HUES64 (cell line): ENCODE measurements around the gene MMP11.

Experiments
- H3K27ac ChIP-seq: 2 replicates; pipeline ENCODE4 v1.7.0; 2013; ENCODE audit warnings: low read depth, low read length, inconsistent platforms
- H3K27me3 ChIP-seq: 2 replicates; pipeline ENCODE4 v1.6.1; 2013; ENCODE audit warnings: mild to moderate bottlenecking, low read length; ENCODE audit not compliant: insufficient read depth
- H3K36me3 ChIP-seq: 2 replicates; pipeline ENCODE4 v1.6.1; 2013; ENCODE audit warnings: mild to moderate bottlenecking, low read length; ENCODE audit not compliant: insufficient read depth
- H3K4me1 ChIP-seq: 2 replicates; pipeline ENCODE4 v1.6.1; 2013; ENCODE audit warnings: mild to moderate bottlenecking, low read length, moderate library complexity; ENCODE audit not compliant: insufficient read depth
- H3K4me3 ChIP-seq: 2 replicates; pipeline ENCODE4 v1.5.1; 2013; ENCODE audit warnings: mild to moderate bottlenecking, low read length, moderate library complexity
- H3K9ac ChIP-seq: 2 replicates; pipeline ENCODE4 v1.6.1; 2013; ENCODE audit warnings: mild to moderate bottlenecking, low read depth, low read length
- H3K9me3 ChIP-seq: 2 replicates; pipeline ENCODE4 v1.6.1; 2013; ENCODE audit warnings: low read depth, low read length; ENCODE audit not compliant: insufficient read depth
- WGBS: fragments of 150-250, 120-280 bp; methylation state at CpG from one replicate; pipeline ENCODE4 v1.1.7; 2013; ENCODE audit warnings: missing lambda C conversion rate; 5-methylcytosine and 5-hydroxymethylcytosine counted together

The MMP11 gene

DNA sequence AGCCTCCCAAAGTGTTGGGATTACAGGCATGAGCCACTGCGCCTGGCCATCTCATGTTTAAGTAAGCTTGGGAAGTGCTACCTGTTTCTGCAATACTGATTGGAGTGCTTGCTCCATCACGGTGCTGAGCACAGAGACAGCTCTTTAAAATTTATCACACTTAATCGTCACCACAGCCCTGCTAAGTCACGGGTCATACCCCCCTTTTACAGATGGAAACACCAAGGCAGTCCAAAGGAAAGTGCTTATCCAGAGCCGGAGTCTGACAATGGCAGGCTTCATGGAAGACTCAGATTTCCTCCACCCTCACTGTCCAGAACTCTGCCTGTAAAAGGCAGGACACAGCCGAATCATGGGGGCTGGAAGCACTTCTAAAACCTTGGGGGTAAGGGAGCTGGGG lies 12.6 kb upstream of the MMP11 start:
- Histone ChIP-seq H3K4me1 (peaks cover 15% of the 10 kb centered on the region), H3K27me3 (no peaks in the 10 kb centered on the region), H3K27ac (no peak overlapping the region), H3K9ac (no peak overlapping the region), H3K4me3 (no peak overlapping the region), H3K36me3 (no peaks in the 10 kb centered on the region), H3K9me3 (no peaks in the 10 kb centered on the region)
- WGBS: 86% methylated on average over 6 of the region's 6 CpGs

DNA sequence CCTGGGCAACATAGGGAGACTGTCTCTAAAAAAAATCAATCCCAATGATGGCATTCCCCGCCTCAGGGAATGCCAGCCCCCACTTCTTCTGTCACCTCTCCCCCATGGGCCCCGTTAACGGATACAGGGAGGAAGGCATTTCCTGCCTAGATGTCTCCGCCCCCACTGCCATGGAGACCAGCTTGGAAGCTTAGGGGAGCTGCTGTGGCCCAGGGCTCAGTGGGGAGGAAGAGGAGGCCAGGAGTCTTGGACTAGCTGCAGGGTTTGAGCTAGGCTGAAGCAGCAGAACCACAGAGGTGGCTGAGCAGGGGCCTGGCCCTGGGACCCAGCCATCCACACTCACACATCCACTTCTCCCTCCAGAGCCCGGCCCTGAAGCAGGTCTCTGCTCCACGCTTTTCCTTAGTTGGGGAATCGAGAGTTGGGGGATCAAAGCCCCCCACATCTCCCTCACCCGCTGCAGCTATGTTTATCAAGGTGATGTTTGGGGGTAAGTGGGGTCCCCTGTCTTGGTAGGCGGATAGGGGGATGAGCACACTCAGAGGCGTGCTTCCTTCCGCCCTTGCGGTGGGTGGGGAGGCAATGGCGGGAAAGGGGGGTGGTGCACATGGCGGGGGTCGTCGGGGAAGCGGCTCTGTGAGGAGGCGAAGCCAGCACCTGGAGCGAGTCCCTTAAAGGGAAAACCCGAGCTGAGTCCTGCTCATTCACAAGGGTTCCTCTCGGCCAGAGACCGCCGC lies 9.6 kb upstream of the MMP11 start, which contains the start of gene C22orf15:
TSS of gene C22orf15 (plus strand) at position 149 of the 737 bp plus-strand sequence. CDS start at position 466, 317 bp downstream.
- H3K9ac ChIP-seq: no peak within 1 kb of the TSS
- WGBS: 61% methylated on average over 21 of the region's 23 CpGs
- H3K4me3 ChIP-seq: peak within 1 kb of the TSS; percentile 27
- no peaks in the 10 kb centered on the region for H3K27me3 ChIP-seq
- H3K9me3 ChIP-seq: no peaks in the 10 kb centered on the region
- H3K4me1 ChIP-seq: peaks cover 18% of the 10 kb centered on the region
- H3K27ac ChIP-seq: no peak within 1 kb of the TSS
- H3K36me3 ChIP-seq: no peaks in the 10 kb centered on the region

DNA sequence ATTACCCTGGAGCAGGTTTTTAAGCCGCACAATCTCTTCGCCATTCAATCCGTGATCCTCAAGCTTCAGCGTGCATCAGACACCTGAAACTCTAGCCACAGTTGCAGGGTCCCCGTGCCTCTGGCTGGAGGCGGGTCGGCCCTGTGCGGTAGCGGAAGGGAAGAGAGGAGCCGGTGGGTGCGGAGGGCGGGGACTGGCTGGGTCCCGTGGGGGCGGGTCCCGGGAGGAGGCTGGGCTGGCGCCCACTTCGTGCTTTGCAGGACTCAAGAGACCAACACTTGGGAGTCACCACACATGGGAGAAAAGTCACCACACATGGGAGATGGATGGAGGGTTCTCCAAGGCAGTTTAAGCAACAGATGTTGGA lies 9.1 kb upstream of the MMP11 start:
- WGBS: 35% methylated on average over 17 of the region's 17 CpGs
- peak overlapping the region; percentile 27 for H3K4me3 ChIP-seq
- H3K36me3 ChIP-seq: no peaks in the 10 kb centered on the region
- no peak overlapping the region for H3K27ac ChIP-seq
- peaks cover under 1% of the 10 kb centered on the region; the same call in 1 of the 2 replicates for H3K27me3 ChIP-seq
- H3K9me3 ChIP-seq: no peaks in the 10 kb centered on the region
- peaks cover 18% of the 10 kb centered on the region for H3K4me1 ChIP-seq
- no peak overlapping the region for H3K9ac ChIP-seq

DNA sequence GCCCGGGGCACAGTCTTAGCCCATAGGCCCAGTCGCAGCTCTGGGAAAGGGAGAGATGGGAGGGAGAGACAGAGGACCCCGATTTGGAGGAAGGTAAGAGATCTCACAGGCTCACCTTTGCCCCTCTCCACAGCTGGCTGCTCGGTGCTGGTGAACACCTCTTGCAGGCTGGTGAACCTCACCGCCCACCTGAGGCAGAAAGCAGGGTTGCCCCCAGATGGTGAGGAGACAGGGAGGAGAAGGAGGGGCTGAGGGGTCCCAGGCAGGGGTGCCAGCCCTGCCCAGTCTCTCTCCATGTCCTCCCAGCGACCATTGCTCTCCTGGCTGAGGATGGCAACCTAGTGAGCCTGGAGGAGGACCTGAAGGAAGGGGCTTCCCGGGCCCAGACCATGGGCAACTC lies 8.7 kb upstream of the MMP11 start:
- peaks cover 18% of the 10 kb centered on the region for H3K4me1 ChIP-seq
- no peaks in the 10 kb centered on the region for H3K9me3 ChIP-seq
- H3K27me3 ChIP-seq: peaks cover 5% of the 10 kb centered on the region
- no peak overlapping the region for H3K9ac ChIP-seq
- peak overlapping the region; percentile 27; the same call in 1 of the 2 replicates for H3K4me3 ChIP-seq
- no peaks in the 10 kb centered on the region for H3K36me3 ChIP-seq
- no peak overlapping the region for H3K27ac ChIP-seq
- 84% methylated on average over 7 of the region's 7 CpGs for WGBS

DNA sequence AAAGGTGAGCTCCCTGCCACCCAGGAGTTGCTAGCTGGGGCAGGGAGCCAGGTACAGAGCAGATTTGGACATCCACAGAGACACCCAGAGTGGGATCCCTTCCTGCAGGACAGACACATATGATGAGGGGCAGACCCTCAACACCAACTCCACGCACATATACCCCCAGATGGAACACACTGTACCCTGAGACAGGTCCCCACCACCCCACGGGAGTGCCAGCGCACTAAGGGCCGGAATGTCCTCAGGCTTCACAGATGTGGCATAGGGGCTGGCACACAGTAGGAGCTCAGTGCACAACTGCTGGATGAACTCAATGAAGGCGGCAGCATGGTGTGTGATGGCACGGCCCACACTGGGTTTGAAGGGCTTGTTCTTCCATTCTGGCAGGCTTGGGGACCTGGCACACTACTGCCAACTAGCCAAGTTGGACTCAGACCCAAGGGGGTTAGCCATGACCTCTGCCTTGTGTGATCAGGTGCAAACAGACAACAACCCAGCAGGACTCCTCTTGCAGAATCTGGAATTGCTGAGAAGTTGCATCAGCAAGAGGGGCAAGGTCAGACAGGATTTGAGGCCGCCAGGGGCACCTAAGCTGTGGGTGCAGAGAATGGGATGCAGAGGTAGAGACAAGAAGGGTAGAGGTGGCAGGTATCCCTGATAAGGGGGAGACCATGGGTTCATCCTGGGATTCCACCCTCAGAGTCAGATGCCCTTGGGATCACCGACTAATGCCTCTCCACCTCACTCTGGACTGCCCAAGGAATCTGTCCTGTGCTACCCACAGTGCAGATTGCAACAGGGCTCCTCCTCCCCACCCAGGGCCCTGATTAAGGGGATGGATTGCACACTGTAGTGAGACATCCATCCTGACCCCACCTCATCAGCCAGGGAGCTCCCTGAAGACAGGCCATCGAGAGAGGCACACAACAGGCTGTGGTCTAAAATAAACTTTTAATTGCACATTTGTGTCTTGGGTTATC lies 7.5 kb upstream of the MMP11 start:
- WGBS: 93% methylated on average over 8 of the region's 9 CpGs
- Histone ChIP-seq H3K27me3 (peaks cover 10% of the 10 kb centered on the region), H3K4me1 (peaks cover 18% of the 10 kb centered on the region), H3K4me3 (no peak overlapping the region), H3K9me3 (no peaks in the 10 kb centered on the region), H3K27ac (no peak overlapping the region), H3K36me3 (no peaks in the 10 kb centered on the region), H3K9ac (no peak overlapping the region)

DNA sequence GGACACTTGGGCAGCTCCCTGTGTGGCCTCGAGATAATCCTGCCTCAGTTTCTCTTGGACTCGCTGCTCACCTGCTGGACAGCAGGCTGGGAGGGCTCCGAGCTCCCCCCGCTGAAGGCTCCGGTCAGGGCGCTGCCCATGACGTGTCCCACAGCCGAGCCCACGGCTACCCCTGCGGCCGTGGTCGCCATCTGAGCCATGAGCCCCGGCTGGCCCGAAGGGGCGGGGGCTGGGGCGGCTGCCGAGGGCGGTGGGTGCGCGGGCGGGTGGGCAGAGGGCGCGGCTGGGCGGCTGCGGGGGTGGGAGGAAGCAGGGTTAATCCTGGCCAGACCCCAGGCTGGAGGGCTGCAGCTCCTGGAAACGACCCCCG lies 5.4 kb upstream of the MMP11 start:
- WGBS: 1% methylated on average over 27 of the region's 27 CpGs
- peaks cover 23% of the 10 kb centered on the region for H3K4me1 ChIP-seq
- H3K4me3 ChIP-seq: peak overlapping the region; percentile 68
- H3K36me3 ChIP-seq: no peaks in the 10 kb centered on the region
- H3K27ac ChIP-seq: no peak overlapping the region
- no peaks in the 10 kb centered on the region for H3K9me3 ChIP-seq
- H3K9ac ChIP-seq: peak overlapping the region; percentile 78
- peaks cover 10% of the 10 kb centered on the region for H3K27me3 ChIP-seq

DNA sequence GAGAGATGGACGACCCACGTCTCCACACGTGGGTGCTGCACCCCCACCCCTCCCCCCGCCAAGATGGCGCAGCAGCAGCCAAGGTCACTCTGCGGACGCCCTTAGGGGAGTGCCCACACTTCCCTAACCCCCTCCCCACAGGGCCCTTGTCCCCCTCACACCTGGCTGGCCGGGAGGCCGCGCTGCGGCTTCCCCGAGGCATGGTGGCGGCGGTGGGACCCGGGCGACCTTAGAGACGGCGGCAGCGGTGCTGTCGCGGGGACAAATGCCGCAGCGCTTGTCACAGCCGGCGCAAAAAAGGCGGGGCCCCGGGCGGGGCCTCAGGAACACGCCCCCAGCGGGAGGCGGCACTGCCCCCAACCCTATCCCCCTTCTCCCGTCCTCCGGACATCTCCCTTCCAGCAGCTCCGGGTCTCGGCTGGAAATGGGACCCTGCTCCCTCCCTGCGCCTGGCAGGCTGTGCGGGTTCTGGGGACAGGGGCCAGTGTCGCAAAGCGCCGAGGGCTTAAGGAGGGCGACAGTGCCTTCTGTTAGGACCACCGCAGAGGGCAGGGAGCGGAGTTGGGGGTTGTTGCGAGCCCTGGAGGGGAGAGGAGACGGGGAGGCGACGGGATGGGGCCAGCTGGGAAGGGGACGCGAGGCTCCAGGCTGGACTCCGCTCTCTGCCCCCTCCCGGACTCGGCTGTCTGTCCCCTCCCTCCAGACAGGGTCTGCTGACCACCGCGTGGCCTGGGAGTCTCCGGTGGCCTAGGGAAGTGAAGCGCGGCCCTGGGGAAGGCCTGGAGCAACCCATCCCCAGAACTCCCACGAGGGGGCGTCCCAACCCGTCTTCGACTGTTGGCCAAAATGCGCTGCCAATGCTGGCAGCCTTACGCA lies 4.7 kb upstream of the MMP11 start, which contains the start of gene CHCHD10:
TSS of gene CHCHD10 (minus strand) at position 300 of the 876 bp plus-strand sequence. CDS start at position 202, 98 bp downstream.
- H3K4me3 ChIP-seq: peak within 1 kb of the TSS; percentile 68
- H3K27ac ChIP-seq: peak within 1 kb of the TSS; percentile 62; the same call in 1 of the 2 replicates

DNA sequence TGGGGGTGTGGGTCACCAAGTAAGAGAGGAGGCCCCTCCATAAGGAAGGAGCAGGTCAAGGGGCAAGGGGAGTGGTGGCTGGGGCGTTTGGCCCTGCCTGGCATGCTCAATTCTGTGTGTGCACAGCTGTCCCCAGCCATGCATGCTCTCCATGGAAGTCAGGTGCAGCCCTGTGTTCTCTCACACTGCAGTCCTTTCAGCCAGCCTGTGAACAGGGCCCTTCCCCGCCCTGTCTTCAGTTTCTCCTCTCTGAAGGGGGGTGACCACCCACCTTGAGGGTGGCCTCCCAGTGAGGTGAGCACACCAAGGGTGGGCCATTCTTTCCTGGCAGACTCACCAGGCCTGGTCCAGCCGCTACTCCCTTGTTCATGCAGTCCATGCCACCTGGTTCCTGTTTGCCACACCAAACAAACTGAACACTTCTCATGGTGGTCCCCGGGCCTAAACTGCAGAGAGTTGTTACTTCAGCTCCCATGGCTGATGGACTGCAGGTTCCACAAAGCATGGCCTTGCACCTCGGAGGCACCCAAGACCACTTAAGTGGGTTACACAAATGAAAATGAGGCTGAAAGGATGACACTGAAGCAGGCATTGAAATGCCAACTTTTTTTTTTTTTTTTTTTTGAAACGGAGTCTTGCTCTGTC lies 3.2 kb upstream of the MMP11 start:
- Histone ChIP-seq H3K9ac (no peak overlapping the region), H3K4me1 (peaks cover 10% of the 10 kb centered on the region; the same call in 1 of the 2 replicates)

More for the DNA sequence above, 4.7 kb upstream of the MMP11 start, which contains the start of gene CHCHD10:
- Histone ChIP-seq H3K36me3 (no peaks in the 10 kb centered on the region), H3K9ac (peak within 1 kb of the TSS; percentile 78), H3K4me1 (peaks cover 19% of the 10 kb centered on the region), H3K9me3 (no peaks in the 10 kb centered on the region), H3K27me3 (peaks cover 11% of the 10 kb centered on the region)
- WGBS: under 1% methylated on average over 63 of the region's 63 CpGs

DNA sequence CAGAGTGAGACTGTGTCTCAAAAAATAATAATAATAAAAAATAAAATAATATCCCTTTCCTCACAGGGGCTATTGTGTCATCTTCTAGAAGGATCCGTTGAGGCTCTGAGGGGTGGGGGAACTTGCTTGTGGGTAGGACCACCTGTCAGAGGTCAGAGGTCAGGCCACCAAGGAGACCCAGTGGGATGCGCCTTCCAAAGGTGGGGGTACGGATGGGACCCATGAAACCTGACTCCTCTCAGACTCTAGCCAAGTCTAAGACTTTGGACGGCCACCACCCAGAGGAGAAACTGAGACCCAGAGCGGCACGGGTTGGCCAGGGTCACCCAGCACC lies 367 bp upstream of the MMP11 start:
- no peaks in the 10 kb centered on the region for H3K9me3 ChIP-seq
- H3K4me3 ChIP-seq: peak overlapping the region; percentile 54
- 12% methylated on average over 6 of the region's 6 CpGs for WGBS
- H3K36me3 ChIP-seq: no peaks in the 10 kb centered on the region
- H3K9ac ChIP-seq: peak overlapping the region; percentile 50; the same call in 1 of the 2 replicates
- H3K27ac ChIP-seq: no peak overlapping the region
- peaks cover 30% of the 10 kb centered on the region for H3K27me3 ChIP-seq
- peaks cover 7% of the 10 kb centered on the region; the same call in 1 of the 2 replicates for H3K4me1 ChIP-seq

More for the DNA sequence above, 3.2 kb upstream of the MMP11 start:
- Histone ChIP-seq H3K27me3 (peaks cover 27% of the 10 kb centered on the region), H3K9me3 (no peaks in the 10 kb centered on the region), H3K27ac (no peak overlapping the region), H3K36me3 (no peaks in the 10 kb centered on the region), H3K4me3 (no peak overlapping the region)
- WGBS: 87% methylated on average over 6 of the region's 6 CpGs

DNA sequence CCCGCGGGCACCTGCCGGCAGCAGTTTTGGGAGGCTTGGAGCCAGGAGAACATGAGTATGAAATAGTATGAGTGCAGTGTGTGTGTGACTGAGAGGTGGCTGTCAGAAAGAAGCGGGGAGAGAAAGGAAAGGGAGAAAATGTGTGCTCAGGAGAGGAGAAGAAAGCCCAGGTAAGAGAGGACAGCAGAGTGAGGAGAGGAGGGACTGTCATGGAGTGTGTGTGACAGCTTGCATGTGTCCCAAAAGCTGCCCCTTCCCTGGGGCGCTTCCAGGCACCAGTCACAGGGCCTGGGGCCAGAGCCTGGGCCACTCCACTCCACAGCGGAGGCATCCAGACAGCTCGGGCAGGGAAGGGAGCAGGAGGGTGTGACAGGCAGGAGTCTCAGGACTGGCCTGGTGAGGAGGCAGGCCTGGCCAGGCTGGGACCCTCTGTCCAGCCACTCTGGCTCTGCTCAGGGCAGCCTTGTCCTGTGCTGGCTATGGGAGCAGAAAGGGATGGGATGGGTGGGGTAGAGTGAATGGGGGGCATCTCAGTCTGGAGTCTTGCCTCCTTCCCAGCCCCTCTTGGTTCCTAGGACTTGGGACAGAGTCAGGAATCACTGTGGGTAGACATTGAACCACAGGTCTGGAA lies 949 bp downstream of the MMP11 start:
- Histone ChIP-seq H3K4me3 (peak overlapping the region; percentile 50), H3K27ac (no peak overlapping the region), H3K36me3 (no peaks in the 10 kb centered on the region), H3K4me1 (peaks cover 7% of the 10 kb centered on the region; the same call in 1 of the 2 replicates), H3K9me3 (no peaks in the 10 kb centered on the region), H3K9ac (0 out of 2 replicates have a peak overlapping the region, but pooled peaks have one; percentile 69), H3K27me3 (peaks cover 29% of the 10 kb centered on the region)
- WGBS: 56% methylated on average over 7 of the region's 7 CpGs
